HG03571 (cell line): ENCODE data around the gene SNTA1.
"Not testable (repeated sequence)": the region's sequence is repeated elsewhere in the genome, so short reads cannot be mapped to it uniquely, and the experiment has no call there.

ENCODE experiments used
- ATAC-seq: cut with Tn5 transposase; IDR thresholded peaks from one replicate; pipeline ENCODE4 v1.9.1; 2021; ENCODE audit not compliant: unreplicated experiment

The SNTA1 gene

GRCh38 chr20:33433465-33434234, 9.9 kb downstream of the SNTA1 start:
- ATAC-seq, result no peak

DNA sequence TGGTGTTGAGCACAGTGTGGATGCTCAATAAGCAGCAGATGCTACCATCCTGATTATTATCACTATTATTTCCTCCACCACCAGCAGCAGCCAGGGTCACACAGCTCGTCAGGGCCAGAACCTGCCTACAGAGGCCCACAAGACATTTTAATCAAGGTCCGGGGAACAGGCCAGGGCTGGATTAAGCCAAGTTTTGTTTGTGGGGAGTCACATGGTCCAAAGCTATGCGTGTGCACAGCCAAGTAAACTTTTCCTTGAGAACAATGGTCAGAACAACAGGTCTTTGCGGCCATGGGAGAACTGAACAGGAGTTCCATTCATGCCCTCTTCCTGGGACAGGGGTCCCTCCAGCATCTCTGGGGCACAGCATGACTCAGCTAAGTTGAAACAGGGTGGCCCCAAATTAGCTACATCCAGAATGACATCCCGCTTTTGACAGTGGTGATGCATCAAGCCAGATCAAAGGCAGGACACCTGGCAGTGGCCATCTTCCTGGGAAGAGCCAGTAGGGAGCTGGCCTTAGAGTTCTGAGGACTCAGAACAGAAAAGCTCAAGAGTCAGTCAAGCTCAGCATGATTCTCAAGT, 11.7 kb downstream of the SNTA1 start:
- no peak for ATAC-seq

GRCh38 chr20:33423875-33424274, 19.7 kb downstream of the SNTA1 start:
- not testable (repeated sequence) for ATAC-seq

DNA sequence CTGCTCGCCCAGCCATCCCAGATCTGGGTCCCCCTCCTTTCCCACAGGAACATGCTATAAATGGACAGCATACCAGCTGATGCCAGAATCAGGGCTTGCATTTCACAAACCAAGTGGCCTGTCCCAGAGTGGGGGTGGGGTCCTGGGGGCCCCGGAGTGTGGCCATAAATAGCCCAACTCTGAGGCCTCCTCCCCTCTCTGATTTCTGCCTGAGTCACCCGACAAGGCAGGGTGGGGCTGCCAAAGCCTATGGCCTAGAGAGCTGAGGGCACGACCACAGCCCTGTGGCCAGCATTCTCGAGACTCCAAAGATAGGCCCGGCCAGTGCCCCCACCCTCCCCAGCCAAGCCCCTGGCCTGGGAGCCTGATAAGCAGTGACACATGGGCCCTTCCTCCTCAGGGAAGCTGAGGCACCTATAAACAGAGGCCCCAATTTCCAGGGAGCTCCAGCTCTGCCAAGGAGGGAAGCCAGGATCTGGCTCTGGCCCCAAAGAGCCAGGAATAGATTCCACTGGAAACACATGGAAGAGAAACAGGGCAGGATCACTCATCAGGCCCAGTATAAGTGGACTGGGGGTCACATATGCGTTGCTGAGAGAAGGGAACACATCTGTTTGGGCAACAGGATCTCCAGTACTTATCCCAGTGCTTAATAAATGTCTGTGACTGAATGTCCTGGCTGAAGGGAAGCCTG, 20.3 kb downstream of the SNTA1 start:
- no peak for ATAC-seq

DNA sequence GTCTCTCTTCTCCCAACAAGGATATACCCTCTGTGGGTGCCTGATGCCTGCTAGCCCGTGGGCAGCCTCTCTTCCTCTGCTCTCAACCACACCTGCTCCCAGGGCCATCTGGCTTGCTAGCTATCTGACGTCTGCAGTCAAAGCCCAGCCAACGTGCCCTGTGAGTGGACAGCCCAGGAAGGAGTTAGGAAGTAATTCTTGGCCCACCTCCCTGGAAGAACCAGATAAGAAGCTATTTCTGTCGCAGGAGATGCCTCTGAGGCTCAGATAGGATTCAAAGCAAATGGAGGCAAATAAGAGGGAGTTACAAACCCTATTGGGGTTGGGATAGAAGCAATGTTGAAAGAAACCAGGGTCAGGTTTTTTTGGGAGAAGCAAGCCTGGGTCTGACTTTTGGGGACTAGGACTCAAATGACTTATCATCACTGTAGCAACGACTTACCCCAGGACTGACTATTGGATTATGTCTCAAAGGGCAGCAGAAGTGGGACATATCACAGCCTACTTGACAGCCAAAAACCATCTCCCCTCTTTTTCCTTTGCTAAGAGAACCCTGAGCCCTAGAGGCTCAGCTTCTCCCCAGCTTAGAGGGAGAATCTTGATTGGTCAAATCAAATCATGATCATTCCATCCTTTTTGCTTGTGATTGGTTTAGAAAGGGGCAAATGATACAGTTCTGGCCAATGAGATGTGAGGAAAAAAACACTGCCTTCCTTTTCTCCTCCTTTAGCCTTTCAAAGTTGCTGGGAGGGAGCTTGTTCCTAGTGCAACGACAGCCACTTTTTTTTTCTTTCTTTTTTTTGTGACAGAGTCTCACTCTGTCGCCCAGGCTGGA, 24.2 kb downstream of the SNTA1 start:
- ATAC-seq, result no peak

DNA sequence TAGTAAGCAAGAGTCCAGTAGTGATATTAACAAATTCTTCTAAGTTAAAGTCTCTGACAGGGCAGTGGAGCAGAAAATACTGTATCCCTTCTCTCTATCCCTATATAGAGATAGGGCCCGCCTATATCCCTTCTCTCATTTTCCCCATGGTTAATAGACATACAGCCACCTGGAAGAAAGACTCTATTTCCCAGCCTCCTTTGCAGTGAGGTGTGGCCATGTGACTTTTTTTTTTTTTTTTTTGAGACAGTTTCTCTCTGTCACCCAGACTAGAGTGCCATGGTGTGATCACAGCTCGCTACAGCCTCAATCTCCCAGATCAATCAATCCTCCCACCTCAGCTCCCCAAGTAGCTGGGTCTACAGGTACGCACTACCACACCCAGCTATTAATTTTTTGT, 25.5 kb downstream of the SNTA1 start:
- ATAC-seq, result no peak

GRCh38 chr20:33415948-33416347, 27.6 kb downstream of the SNTA1 start:
- no peak for ATAC-seq

- no peak for ATAC-seq
Measured at GRCh38 chr20:33412484-33412838, 31.1 kb downstream of the SNTA1 start.

- no peak for ATAC-seq
Measured at GRCh38 chr20:33411711-33412483, 31.7 kb downstream of the SNTA1 start.

DNA sequence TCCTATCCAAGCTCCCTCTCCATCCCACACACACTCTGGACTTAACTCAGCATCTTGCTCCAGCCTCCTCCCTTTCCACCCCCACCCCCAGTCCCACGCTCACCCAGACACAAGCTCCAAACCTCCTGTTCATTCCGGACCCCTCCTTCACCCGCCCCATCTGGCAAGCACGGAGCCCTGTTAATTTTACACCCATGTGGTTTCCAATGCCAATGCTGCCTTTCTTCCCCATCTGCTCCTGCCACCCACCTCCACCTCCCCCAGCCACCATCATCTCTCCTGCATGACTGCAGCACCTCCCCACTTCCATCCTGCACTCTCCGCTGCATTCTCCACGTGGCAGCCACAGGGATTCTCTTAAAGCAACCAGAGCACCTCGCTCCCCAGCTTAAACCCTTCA, 32.3 kb downstream of the SNTA1 start:
- no peak for ATAC-seq

- no peak for ATAC-seq
Measured at GRCh38 chr20:33410081-33410742, 33.4 kb downstream of the SNTA1 start.

- ATAC-seq, result no peak
Measured at GRCh38 chr20:33408716-33409654, 34.6 kb downstream of the SNTA1 start.

DNA sequence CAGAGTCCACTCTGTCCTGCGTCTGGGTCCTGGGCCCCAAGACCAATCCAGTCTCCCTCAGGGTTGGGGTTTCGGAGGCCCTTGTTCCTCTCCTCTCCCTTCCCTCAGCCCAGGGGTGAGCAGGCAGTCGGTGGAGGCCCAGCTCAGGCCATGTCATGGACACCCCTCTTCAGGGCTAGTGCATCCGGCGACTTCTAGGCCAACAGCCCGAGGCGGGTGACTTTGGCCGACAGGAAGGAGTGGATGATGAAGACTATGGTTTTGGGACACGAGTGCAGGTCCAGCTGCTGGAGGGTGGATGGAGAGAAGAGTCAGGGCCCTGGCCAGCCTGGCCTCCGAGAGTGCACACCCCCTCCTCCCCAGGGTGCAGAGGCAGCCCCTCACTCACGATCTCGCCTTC, 35.2 kb downstream of the SNTA1 start:
- no peak for ATAC-seq

- ATAC-seq, result no peak
Measured at GRCh38 chr20:33407796-33408195, 35.8 kb downstream of the SNTA1 start.

- no peak for ATAC-seq
Measured at GRCh38 chr20:33407251-33407650, 36.3 kb downstream of the SNTA1 start.

- no peak for ATAC-seq
Measured at GRCh38 chr20:33404281-33404680, 39.3 kb downstream of the SNTA1 start.

DNA sequence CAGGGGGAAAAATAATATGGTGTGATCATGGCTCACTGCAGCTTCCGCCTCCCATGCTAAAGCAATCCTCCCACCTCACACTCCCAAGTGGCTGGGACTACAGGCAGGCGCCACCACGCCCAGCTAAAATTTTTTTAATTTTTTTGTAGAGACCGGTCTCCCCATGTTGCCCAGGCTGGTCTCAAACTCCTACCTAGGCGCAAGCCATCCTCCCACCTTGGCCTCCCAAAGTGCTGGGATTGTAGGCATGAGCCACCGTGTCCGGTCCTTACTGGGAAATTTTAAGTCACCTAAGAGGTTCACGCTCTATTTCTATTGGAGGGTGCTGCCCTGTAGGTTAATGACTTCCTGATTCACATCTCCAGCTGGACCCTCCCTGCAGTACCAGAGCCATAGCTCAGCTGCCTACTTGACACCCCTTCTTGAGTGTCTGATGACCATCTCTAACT, 41.6 kb downstream of the SNTA1 start:
- no peak for ATAC-seq

GRCh38 chr20:33401184-33401920, 42.2 kb downstream of the SNTA1 start, which contains the start of gene CDK5RAP1:
CDK5RAP1 (minus strand) TSS chr20:33401519; CDS start chr20:33397064, 4,455 bp downstream.
- peak; percentile 73 for ATAC-seq
